ENCODE measurements around the gene CCDC3.

- TF ChIP-seq CTCF (IDR thresholded peaks at IDR 0.05; ENCODE audit: low read length) = no peak
- TF ChIP-seq EZH2 (IDR thresholded peaks at IDR 0.05; ENCODE audit: borderline replicate concordance, low read length) = no peak
Observed at GRCh38 chr10:12934777-12935176, 66.7 kb downstream of the CCDC3 start.

Measured in OCI-LY1 (cell line).